Glomerular visceral epithelial cell (primary cell): Measurements from ENCODE around the gene ATP9A.

Experiments
- DNase-seq: peaks from one replicate; pipeline ENCODE4 v3.0.0-alpha.2; 2016; ENCODE audit errors: extremely low spot score

The ATP9A gene

DNA sequence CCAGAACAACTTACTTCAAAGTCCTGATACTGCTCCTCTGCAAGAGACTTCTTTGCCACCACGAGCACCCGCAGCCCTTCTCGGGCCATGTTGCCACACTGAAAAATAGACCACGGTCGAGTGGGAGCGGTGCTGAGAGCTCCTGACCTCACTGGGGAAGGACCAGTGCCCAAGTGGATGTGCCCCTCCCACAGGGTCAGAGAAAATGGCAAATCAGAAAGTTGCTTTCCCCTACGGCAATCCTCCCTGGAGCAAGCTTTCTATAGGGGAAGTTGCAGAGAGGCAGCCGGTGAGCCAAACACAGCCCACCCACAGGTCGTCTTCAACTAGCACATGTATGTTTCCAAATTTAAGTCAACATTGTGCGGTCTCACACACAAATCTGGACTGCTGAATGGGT lies 140.6 kb downstream of the ATP9A start:
- DNase-seq = no peak

DNA sequence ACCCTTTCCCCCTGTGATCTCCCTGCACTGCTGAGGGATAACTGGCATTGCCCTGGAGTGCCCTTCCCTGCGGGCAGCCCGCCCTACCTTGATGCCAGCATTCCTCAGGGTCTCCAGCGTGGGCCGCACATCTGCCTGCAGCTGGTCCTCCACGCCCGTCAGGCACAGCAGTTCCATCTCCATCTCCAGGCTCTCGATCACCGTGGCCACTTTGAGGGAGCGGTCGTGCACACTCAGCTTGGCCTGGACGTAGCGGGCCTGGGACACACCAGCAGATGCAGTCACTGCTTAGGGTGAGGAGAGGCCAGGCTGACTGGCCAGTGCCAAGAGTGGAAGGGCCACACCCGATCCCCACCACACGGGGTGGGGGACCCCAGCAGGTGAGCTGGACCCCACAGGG lies 143.1 kb downstream of the ATP9A start:
- DNase-seq = no peak

DNA sequence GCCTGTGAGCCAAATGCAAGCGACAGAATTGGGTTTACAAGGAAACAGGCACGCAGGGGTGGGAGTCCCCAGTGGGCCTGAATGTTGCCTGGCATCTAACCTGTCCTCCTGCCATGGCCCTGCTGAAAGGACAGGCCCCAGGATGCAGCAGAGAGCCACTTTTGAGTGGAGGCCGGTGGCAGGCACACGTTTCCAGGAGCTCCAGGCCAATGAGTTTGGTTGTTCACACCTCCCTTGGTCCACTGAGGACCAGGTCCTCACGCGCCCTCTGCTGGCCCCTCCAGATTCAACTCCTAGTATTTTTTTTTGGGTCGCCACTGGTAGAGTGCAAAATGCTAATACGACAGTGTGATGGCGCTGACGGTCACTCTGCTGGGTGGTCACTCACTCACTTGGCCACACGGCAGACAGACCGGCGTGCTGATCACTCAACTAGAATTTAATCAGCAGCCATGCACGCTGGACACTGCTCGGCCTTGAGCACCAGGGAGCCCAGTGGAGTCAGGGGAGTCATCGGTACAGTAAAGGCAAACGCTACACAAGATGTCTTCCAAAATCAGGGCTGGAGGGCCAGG lies 143.9 kb downstream of the ATP9A start:
- DNase-seq = peak; percentile 49

DNA sequence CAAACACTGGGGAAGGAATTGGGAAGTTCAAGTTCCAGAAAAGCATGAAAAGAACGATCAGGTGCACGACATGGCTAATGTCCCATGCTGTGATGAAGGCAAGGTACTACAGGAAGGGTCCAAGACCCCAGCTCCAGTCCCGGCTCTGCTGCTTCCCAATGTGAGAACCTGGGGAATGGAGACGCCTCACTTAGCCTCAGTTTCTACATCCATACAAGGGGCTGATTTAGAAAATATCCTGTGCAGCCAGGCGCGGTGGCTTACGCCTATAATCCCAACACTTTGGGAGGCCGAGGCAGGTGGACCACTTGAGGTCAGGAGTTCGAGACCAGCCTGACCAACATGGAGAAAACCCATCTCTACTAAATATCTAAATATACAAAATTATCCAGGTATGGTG lies 144.9 kb downstream of the ATP9A start:
- no peak for DNase-seq

DNA sequence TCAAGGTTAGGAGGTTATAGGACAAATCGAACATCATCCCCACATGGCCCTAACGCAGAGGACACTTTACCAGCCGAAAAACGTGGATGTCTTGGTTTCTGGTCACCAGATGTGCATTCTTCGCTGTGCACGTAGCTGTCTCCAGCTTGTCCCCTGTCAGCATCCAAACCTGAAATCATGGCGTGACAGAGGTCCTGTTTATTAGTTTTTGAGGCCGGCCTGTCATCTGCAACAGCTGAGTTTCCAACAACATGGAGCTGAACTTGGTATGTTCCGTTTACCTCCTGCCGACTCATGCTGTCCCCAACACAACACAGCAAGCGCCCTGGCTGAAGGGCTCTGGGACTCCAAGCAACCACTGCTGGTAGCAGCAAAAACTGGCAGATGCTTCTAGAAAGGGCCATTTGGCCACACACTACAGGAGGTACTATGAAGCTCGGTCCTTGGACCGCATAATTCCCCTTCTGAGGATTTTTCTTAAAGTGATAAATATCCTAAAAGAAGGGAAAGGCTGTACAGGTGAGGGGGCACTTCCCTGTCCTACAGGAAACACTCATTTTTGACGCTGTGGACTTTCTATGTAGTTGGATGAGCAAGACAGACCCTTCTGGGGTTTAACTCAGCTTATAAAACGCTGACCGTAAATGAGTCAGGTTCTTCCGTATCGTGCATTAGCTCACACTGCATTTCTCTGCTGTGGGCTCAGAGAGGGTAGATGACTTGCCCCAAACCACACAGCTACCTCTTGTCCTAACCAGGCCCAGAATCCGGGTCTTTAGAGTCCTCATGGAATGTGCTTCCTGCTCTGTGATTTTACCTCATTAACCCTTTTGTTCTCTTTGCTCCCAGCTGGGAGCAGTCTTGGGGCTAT lies 146.0 kb downstream of the ATP9A start:
- no peak for DNase-seq

DNA sequence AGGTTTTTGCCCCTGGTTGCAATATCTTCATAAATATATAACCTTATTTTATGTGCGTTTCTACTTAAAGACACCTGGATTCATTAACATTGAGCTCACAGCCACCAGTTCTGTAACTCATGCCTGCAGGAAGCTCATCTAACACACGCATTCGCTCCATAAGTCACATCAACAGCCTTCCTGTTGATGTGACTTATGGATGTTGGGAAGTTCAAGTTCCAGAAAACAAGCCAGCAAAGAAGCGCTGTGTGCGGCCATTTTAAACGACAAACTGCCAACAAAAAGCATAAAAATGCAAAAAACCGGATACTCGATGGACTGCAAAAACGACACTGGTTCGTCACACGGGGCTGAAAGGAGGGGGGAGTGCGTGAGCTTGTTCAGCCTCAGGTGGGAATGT lies 147.8 kb downstream of the ATP9A start:
- DNase-seq = no peak

DNA sequence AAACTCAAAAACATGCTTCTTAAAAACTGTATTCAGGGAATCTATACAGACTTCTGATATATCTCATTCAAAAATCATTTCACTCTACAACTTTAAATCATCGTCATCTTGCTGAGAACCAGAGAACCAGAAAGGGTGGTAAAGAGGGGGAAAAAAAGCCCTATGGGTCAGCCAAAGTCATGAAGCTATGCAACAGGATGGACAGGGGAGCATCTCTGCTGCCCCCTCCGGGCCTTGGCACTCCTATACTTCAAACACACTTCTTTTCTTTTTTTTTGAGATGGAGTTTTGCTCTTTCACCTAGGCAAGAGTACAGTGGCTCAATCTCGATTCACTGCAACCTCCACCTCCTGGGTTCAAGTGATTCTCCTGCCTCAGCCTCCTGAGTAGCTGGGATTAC lies 152.1 kb downstream of the ATP9A start:
- no peak for DNase-seq

DNA sequence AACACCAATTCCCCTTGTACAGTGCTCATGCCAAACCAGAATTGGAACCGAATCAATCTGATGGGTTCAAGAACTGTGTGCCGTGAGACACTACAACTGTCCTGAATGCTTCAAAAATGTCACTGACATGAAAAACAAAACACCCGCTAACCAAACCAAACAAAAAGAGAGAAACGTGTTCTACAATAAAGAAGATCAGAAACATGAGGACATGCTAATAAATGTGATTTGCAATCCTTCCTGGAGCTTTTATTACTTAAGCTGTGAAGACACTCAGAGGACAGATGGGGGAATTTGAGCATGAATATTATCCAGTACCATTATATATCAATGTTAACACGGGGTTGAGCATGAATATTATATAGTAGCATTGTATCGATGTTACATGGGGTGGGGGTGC lies 153.5 kb downstream of the ATP9A start:
- no peak for DNase-seq

DNA sequence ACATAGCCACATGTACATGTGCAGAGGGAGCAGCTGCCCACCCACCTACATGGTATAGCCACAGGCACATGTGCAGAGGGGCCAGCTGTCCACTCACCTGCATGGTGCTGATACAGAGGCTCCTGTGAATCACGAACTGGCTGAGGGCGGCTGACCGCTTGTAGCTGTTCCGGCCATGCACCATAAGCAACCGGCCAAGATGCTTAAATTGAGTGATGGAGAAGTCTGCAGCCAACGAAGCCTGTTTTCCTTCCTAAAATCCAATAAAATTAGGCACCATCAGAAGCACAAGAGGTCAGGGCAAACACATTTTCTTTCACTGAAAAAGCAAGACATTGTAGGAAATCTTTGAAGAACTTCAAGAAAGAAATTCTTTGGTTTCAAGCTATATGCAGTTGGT lies 154.6 kb downstream of the ATP9A start:
- no peak for DNase-seq

DNA sequence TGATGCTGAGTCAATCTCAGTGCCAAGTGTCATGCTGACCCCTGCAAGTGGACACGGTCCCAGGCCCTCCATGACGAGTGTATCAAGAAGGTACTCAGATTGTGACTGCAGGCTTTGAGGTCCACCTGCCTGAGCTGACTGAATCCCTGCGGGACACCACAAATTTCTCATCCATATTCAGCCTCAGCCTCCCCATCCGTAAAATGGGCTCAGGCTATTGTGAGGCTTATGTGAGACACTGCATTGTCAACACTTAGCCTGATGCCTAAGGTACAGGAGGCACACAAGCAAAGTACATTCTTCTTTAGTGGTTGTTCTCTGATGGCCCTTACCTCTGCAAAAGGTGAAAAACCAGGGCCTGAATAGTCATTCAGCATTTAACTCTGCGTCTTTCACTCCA lies 155.3 kb downstream of the ATP9A start:
- DNase-seq = no peak

DNA sequence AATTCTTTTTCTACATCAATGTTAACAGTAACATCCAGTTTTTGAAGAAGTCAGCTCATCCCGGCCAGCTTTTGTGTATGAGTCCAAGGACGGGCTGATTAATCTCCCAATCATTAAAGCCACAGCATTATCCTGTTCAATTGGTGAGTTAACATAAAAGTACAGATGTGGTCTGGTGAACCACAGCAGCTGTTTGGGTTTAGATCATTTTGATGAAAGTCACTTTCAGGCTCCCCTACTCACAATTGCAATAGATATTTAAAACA lies 156.6 kb downstream of the ATP9A start:
- DNase-seq = no peak

DNA sequence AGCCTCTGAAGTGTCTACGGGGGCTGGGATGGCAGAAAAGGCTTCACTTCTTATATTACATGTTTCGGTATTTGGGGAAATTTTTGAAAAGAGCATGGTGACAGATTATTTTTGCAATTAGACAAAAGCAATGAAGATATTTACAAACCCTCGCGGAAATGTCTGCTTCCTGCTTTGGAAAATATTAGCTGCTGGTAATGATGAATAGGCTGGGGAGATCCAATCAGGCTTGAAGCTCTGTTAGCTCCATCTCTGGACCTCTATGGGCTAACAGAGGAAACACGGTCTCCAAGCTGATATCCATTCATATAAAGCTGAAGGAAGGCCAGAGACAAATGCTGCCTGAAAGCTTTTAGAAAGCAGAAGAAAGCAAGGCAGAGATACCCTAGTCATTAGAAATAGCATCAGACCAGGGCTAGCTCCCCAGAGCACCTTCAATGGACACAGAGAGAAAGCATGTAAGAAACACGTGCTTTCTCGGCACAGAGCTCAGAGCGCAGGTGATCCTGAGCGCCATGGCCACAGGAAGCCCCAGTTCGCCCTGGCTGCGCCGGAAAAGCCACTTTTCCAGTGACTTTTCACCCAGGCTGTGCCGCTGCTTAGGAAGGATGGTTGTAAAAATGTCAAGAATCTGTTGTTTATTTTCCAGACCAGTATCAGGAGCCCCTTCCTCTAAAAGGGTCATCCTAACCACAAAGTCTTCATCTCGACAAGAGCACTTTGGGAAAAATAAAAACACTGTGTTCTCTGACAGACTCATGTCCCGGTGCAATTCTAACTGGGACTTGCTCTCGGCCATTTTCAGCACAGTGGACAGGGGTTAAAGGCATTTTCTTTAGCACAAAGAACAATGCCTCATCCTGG lies 157.2 kb downstream of the ATP9A start:
- no peak for DNase-seq

DNA sequence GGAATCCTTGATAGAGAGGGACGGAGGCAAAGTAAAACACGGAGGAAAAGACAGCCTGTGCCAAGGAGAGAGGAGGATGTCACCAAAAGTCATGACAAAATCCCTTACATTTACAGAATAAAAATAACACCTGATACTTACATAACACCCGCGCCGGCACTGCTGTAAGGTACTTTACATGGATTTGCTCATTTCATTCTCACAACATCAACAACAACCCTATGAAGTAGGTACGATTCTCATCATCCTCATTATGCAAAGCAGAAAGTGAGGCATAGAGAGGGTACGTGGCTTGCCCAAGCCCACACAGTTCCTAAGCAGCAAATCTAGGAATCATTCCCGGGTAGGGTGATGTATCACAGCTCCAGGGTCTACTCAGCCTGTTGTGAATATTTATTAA lies 158.1 kb downstream of the ATP9A start:
- no peak for DNase-seq

DNA sequence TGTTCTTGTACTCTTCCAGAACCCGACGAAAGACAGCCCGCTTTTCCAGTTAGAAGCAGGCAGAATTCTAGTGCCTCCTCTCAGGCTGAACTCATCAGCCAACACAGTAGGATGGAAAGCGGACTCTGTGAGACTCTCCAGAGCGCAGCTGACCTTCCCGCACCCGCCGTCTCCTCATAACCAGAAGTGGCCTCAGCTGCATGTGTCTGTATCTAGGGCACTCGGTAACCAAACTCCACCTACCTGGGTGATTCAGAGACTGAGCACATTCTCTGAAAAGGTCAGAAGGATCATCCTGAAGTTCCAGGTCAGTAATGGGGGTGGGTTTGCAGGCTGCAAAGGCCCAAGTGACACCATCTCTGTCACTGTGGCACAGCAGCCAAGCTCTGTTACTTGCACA lies 158.9 kb downstream of the ATP9A start:
- no peak for DNase-seq

DNA sequence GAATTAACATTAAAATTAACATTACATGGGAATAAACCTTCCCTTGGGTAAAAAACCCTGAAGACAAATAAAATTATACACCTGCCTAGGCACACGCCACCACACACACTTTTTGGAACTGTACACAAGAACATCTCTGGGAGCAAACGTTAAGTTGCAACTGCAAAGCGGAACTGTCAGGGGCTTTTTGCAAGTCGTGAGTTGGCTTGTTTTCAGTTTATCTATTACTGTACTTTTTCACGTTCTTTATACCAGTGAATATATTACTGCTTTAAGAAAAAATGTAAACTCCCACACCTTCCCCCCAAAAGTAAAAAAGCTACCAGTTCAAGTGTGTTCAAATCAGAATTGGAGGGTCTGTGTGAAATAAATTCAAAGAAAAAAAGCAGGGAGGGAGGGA lies 160.1 kb downstream of the ATP9A start:
- DNase-seq = no peak

DNA sequence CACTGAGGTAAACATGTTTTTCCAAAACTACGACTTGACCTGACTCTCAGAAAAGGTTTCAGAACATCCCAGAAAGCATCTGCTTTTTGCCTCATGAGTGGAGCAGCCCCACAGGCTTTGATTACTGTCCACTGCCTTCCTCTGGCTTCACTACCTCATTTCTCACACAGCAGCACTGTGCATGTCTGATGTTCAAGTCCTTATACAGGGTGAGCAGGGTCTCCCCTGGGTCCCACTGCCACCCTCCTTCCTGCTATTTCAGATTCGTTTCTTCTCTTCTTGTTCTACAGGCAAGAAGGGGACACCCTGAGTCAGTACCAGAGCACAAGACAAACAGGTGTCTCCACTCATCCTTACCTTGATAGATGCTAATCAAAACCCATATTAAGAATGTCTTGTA lies 161.0 kb downstream of the ATP9A start:
- no peak for DNase-seq

DNA sequence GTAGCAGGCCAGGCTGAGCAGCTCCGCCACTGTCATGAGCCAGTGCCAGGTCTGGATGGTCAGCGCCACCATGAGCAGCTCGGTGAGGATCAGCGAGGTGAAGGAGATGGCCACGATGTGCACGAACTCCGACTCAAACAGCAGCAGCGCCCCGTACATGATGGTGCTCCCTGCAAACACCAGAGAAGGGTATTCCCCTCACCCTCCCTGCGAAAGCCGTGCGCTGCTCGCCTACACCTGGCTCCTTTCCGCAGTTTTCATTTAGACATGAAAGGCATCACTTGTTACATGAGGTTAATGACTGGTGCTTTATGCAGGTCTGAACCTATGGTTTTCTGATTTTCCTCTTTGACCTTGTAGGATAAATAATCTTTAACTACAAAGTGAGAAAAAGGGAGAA lies 163.3 kb downstream of the ATP9A start:
- DNase-seq = no peak

DNA sequence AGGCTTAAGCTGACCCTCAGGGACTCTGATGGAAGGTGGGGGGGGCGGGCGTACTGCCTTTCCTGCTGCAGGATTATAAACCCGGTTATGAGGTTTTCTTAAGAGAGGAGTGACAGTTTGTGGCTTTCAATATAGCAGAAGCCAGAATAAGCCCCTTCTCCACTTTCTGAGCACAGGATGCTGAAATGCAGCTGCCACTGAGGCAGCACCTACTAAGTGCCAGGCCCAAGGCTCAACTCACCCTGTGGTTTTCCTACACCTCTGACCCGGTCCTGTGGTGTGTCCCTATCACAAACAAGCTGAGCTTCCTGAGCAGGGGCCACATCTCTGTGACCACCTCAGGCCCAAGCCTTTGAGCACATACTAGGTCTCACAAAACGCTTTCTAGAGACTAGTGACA lies 166.1 kb downstream of the ATP9A start:
- no peak for DNase-seq

DNA sequence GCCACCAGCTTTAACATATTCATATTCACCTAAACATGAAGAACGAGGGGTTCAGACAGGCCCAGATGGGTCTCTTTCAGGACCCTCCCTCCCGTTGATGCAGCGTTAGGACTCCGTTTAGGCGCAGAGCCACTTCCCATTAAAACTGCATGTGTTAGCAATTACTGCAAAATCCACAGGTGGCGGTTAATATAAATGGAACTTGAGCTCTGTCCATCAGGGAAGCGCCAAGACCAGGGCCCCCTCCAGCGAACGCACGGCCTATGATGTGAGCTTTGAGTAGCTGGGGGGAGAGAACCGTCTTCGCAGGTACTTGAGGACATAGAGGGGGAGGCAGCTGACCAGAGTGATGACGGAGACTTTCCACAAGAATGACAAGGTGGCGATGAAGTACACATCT lies 167.2 kb downstream of the ATP9A start:
- DNase-seq = no peak

DNA sequence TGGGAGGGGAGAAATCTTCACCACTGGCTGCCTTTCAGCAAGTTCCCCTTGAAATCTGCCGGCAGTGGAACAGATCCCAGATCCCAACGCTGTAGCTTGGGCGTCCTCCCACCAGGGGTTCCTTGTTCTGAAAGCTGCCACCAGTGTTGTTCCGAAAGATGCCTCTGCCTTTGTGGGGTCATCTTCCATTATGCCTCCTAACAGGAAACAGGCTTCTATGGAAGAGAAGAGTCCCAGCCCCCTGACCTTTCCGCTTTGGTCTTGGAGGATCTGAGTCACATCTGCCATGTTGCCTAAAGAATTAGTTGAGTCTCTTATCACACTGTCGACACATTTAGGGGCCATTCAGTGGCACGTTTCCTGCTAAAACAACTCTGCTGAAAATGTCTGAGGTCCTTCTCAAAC lies 168.2 kb downstream of the ATP9A start:
- no peak for DNase-seq

DNA sequence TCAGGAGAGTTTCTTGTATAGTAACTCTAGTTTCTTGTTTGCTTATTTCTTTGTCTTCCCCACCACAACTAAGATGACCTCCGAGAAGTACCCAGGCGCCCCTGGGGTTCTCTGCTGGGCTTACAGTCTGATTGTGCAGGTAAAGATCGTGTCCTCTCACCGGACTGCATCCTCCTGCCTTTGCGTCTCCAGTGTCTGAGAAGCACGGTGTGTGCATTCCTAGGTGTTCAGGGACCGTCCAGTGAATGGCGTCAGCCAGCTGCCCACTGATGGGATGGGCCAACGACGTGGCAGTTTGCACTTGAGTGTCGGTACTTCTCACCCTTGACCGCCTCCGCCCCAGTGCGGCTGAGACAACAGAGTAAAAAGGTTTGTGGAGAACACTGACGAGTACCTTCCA lies 169.6 kb downstream of the ATP9A start:
- DNase-seq = no peak

DNA sequence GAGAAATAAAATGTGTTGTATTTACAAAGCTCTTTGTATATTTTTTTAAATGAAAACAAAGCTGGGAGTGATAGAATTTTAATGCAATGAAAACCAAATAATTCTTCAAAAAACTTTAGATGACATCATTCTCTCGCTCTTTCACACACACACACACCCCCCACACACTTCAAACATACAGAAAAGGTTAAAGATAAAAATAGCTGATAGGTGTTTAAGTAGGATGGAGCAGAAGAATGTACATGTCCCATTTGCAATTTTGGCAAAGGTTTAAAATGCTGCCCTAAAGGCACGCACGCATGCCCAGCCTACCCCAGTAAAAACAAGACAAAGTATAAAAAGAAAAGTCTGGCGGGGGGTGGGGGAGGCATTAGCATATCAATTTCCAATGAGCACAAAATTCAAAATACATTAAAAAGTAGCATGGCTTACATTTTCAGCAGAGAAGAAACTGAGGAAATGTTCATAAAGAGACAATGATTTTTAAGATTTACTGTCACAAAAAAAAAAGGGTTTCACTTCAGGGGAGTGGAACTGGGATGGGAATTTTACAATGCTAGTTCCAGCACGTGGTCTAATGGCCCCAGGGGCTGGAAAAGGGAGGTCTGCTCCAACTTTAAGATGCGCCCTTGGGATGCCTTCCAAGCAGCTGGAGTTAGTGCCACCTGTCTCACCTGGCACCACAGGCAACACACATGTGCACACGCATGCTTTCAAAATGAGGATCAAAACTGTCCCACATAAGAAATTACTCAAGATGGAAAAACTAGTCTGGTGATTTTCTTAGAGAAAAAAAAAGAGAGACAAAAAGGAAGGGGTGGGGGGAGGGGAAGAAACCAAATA lies 170.6 kb downstream of the ATP9A start:
- DNase-seq = no peak
